ENCODE measurements around the gene SCFD2. TPM values are rescaled to one million over a fixed set of nuclear protein-coding genes. Genes with fewer than 3 reads are reported as not detected.

SCFD2 gene
- polyA plus RNA-seq, 1 of the 3 experiments (the other 2 are of a cell fraction): 14.1 TPM

- TF ChIP-seq REST (IDR thresholded peaks at IDR 0.05; ENCODE audit: low read depth, low read length) (no peak), SMC3 (IDR thresholded peaks at IDR 0.05; ENCODE audit: low read depth, low read length) (peak; percentile 17), YY1 (IDR thresholded peaks at IDR 0.05; ENCODE audit: low read depth) (no peak), IRF3 (IDR thresholded peaks at IDR 0.05; ENCODE audit: low read depth, low read length) (no peak), MEF2A (IDR thresholded peaks at IDR 0.05; ENCODE audit: borderline replicate concordance, low read depth) (no peak), FOXJ3 (CRISPR knock-in tag; IDR thresholded peaks at IDR 0.05) (peak; percentile 93), GABPA (IDR thresholded peaks at IDR 0.05; ENCODE audit: low read depth) (no peak), USF2 (IDR thresholded peaks at IDR 0.05; ENCODE audit: borderline replicate concordance, low read depth, low read length) (no peak), CTCF (IDR thresholded peaks at IDR 0.05) (no peak), PBX3 (IDR thresholded peaks at IDR 0.05) (peak; percentile 88), CHD2 (IDR thresholded peaks at IDR 0.05; ENCODE audit: low read length, partially characterized antibody) (peak; percentile 81), RAD21 (IDR thresholded peaks at IDR 0.05; ENCODE audit: low read length) (peak; percentile 47), ZBTB33 (IDR thresholded peaks at IDR 0.05; ENCODE audit: borderline replicate concordance, low read depth) (no peak), SIN3A (IDR thresholded peaks at IDR 0.05; ENCODE audit: borderline replicate concordance, low read depth, low read length) (0 out of 2 replicates have a peak, but pooled peaks have one; percentile 25), EP300 (IDR thresholded peaks at IDR 0.05; ENCODE audit: borderline replicate concordance in 1 of 2, low read depth in 1 of 2, low read length in 1 of 2) (peak; percentile 82 to 99), EZH2phosphoT487 (IDR thresholded peaks at IDR 0.05; ENCODE audit: borderline replicate concordance, low read depth) (no peak), USF1 (IDR thresholded peaks at IDR 0.05; ENCODE audit: borderline replicate concordance, low read depth) (no peak; the same call in 1 of the 2 replicates), FOSL2 (IDR thresholded peaks at IDR 0.05; ENCODE audit: borderline replicate concordance, low read depth) (peak; percentile 16; the same call in 1 of the 2 replicates), GATA2 (CRISPR knock-in tag; IDR thresholded peaks at IDR 0.05) (peak; percentile 98), POLR2AphosphoS5 (IDR thresholded peaks at IDR 0.05; ENCODE audit: low read depth, low read length) (peak; percentile 87), ELF1 (IDR thresholded peaks at IDR 0.05) (no peak), NRF1 (IDR thresholded peaks at IDR 0.05; ENCODE audit: low read depth, low read length) (no peak), RXRA (IDR thresholded peaks at IDR 0.05; ENCODE audit: borderline replicate concordance, low read depth) (peak; percentile 25; the same call in 1 of the 2 replicates)
These were observed 315.5 kb downstream of the SCFD2 start (continued) for GRCh38 chr4:53050361-53050774.
